Measurements from ENCODE around the gene ATG16L2.

GRCh38 chr11:72871119-72871518 is 56.9 kb downstream of the ATG16L2 start:
- TF ChIP-seq, protein P1, sequence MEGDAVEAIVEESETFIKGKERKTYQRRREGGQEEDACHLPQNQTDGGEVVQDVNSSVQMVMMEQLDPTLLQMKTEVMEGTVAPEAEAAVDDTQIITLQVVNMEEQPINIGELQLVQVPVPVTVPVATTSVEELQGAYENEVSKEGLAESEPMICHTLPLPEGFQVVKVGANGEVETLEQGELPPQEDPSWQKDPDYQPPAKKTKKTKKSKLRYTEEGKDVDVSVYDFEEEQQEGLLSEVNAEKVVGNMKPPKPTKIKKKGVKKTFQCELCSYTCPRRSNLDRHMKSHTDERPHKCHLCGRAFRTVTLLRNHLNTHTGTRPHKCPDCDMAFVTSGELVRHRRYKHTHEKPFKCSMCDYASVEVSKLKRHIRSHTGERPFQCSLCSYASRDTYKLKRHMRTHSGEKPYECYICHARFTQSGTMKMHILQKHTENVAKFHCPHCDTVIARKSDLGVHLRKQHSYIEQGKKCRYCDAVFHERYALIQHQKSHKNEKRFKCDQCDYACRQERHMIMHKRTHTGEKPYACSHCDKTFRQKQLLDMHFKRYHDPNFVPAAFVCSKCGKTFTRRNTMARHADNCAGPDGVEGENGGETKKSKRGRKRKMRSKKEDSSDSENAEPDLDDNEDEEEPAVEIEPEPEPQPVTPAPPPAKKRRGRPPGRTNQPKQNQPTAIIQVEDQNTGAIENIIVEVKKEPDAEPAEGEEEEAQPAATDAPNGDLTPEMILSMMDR (IDR thresholded peaks at IDR 0.05), result no peak
- TF ChIP-seq EZH2 (IDR thresholded peaks at IDR 0.05; ENCODE audit: borderline replicate concordance, insufficient read depth, low read depth, low read length, poor library complexity, severe bottlenecking), result no peak
